Activated CD8-positive, alpha-beta memory T cell treated with anti-CD3 and anti-CD28 coated beads, Interleukin-2, amount 50 U/mL, for 24 hours (primary cell): ENCODE results near the gene STAC.

Experiments used
- DNase-seq: peaks from one replicate; pipeline ENCODE4 v3.0.0-alpha.2; 2020; ENCODE audit errors: extremely low read depth

STAC gene, protein sequence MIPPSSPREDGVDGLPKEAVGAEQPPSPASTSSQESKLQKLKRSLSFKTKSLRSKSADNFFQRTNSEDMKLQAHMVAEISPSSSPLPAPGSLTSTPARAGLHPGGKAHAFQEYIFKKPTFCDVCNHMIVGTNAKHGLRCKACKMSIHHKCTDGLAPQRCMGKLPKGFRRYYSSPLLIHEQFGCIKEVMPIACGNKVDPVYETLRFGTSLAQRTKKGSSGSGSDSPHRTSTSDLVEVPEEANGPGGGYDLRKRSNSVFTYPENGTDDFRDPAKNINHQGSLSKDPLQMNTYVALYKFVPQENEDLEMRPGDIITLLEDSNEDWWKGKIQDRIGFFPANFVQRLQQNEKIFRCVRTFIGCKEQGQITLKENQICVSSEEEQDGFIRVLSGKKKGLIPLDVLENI

GRCh38 chr3:36380221-36381031 is at the start of gene STAC:
Gene STAC (plus strand): TSS chr3:36380504. CDS start chr3:36380644, 140 bp downstream.
- no peak for DNase-seq

GRCh38 chr3:36332139-36332538 is 48.2 kb upstream of the STAC start:
- no peak for DNase-seq

DNA sequence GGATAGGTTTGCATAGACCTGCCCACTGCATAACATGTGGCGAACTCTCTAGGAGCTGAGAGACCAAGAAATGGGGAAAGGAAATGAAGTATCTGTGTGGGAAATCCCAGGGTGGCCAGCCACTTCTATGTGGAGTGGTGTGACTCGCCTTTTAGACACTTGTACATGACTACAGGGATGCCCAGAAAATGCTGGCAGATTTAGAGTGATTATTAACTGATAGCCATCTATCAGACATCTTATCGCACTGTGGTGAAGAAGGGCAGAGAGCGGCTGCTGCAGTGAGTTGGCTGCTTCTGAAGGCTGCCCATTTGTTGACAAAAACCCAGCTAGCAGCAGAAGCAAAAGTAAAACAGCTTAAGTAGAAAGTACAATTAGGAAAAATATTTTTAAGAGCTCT is 18.1 kb upstream of the STAC start:
- no peak for DNase-seq

DNA sequence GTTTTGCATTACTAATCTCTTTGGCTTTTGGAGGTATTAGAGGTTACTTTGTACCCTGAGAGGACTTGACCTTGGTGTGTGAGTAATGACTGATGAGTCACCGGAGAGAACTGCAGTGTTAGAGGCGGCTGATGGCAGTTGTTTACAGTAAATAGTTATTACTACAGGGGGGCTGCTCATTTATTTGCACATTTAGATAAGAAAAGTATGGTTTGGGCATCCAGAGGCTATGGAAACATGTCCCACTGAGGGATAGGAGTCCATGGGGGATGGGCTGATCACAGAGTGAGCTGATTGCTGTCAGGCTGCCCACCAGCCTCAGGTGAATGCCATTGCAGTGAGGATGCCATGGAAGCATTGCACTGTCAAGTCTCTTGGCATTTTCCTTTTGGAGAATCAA is 17.3 kb upstream of the STAC start:
- DNase-seq: no peak

DNA sequence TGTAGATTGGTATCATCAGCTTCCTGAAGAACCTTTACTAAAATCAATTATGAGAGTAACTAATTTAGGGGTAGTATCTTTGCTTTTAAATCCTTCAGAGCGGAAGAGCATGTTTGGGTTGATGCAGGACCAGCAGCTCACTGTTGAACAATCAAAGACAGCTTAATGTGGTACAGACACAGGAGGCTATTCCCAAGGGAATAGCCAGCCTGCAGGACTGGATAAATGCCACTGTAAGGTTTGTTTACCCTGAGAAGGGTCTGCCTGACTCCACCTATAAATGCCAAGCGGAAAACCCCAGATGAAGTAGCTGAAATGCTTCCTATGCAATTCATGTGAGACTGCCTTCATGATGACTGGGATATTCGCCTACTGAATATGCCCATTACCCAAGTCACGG is 16.0 kb upstream of the STAC start:
- DNase-seq: no peak

DNA sequence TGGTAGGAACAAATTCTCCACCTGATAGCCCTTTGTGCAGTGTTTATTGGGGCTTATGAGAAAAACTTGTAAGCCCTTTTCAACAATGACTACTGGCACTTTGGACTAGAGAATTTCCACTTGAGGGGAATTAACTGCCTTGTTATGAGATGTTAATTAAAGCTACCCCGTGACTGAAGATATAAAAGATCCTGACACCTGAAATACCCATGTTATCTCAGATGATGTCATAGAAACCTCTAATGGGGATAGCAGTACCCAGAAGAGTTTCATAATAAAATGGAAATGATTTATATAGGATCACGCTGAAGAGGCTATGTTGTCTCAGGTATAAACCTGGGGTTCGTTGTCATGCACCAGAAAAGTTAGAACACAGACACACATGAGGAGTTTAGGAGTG is 14.5 kb upstream of the STAC start:
- no peak for DNase-seq

GRCh38 chr3:36366308-36366707 is 14.0 kb upstream of the STAC start:
- DNase-seq: no peak

DNA sequence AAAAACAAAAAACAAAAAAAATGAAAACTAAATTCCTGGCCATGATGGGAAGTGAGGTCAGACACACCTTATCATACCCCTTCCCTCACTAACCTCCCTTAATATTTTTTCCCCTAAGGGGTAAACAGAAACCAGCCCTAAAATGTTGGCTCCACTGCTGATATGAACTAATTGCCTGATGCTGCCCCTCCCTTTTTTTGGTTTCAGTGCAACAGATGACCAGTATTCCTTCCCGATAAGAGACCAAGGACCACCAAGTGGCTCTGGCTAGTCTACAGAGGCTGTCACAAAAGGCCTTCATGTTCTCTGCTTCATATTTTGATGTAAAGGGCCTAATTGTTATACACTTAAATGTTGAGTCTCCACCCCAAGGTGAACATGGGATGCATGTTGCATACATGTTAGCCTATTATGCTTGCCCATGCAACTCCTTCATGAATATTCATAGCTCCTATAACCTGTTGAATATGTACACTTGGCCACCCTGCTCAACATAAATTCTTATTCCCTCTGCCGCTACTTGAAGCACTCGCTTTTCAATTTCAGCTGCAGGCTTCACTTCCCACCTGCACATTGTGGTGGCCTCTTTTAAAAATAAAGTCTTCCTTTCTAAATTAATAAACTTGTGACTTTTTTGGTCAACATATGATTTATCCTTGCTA is 12.3 kb upstream of the STAC start:
- no peak for DNase-seq

DNA sequence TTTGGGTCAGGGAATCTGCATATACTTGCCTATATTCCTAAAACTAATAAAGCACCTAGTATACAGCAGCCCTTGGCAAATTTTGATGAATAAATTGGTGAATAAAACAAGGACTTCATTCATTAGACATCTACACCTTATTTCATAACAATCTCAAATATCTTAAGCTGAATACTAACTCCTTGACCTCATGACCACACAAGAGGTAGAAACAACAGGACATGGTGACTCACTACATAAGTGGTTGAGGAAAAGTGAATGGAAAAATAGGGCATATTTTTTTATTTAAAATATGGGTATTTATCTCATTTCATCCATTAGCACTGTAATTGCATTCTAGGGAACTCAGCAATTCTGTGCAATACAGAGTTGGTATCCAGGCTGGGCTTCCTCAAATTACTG is 7.8 kb upstream of the STAC start:
- DNase-seq: no peak

- no peak for DNase-seq
Observed at GRCh38 chr3:36373084-36373483, 7.2 kb upstream of the STAC start.

DNA sequence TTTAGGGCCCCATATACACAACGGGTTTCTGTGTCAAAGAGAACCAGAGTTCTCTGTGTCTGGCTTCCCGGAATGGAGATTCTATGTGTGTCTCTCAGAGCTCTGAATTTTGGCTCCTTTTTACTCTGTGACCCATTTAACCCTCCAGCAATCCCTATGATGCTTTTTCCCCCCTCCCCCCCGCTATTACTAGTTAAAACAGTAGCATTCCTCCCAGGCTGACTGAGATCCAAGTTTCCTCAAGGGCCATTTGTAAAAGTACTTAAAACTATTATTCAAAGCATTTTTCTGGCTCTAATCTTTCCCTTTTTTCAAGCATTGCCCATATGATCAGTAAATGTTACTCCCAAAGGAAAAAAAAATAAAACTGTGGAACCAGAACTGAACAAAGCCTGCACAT is 6.6 kb upstream of the STAC start:
- DNase-seq: no peak

GRCh38 chr3:36379872-36380220 is 458 bp upstream of the STAC start:
- DNase-seq: no peak

GRCh38 chr3:36381311-36381956 is 1.1 kb downstream of the STAC start:
- DNase-seq: no peak

- DNase-seq: no peak
Observed at GRCh38 chr3:36393563-36393962, 13.3 kb downstream of the STAC start.

DNA sequence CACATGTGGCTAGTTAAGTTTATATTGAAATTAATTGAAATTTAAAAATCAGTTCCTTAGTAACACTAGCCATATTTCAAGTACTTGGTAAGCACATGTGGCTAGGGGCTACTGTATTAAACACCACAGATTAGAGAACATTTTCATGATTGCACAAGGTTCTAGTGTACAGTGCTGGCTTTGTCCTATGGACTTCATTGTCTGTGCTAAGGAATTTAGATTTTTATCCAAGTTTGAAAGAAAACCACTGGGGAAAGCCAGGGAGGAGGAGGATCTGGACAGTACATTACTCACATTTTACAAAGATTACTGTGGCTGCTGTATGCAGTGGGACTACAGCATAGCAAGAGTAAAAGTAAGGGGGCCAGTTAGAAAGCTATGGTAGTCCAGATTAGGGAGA is 13.9 kb downstream of the STAC start:
- DNase-seq: no peak

- DNase-seq: no peak
Observed at GRCh38 chr3:36397841-36398240, 17.5 kb downstream of the STAC start.

DNA sequence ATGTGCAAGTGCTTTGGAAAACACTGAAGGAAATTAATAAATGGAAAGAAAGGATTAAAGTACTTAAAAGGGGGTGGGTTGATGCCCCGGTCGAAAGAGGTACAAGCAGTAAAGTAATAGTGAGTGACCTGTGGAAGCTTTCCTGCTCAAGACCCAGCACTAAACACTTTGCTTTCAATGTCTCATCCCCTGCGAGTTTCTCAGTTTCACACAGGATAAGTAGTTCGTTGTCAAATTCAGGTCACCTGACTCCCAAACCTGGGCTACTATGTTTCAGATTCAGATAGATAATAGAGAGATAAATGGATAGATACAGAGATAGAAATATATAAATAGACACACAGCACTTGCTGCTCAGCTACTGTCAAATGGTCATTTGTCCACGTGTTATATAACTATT is 19.6 kb downstream of the STAC start:
- DNase-seq: no peak

GRCh38 chr3:36401056-36401455 is 20.8 kb downstream of the STAC start:
- DNase-seq: no peak

DNA sequence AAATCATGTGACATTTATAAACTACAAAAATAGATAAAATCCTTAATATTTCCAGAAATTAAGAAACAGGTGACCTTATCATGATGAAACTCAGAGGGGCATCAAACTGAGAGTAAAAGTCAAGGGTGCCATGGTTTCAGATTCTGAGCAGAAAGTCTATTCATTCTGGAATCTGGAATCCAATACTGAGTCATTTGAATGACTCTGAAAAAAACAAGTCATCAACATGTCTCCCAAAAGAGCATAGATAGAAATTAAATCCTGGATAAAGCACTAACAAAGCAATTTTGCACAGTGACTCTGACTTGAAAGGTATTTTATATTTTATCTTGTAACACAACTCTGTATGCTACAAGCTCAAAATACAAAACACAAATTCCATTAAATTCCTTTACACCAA is 23.4 kb downstream of the STAC start:
- no peak for DNase-seq

DNA sequence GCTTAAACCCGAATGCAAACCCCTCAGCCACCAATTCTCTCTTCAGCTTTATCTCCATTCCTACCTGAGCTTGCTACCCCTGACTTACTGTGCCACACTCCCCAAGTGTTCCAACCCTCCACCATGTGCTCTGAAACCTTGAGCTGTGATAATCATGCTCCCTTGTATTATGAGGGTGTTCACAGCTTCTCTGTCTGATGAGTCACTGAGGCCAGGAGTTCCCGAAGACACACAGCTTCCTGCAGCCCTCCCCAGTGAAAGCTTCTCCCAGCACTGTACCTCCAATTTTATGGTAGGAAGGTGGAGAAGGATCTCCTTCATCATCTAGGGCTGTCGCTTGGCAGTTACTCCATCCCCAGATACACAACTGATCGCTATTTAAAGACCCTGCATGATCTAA is 24.9 kb downstream of the STAC start:
- no peak for DNase-seq

DNA sequence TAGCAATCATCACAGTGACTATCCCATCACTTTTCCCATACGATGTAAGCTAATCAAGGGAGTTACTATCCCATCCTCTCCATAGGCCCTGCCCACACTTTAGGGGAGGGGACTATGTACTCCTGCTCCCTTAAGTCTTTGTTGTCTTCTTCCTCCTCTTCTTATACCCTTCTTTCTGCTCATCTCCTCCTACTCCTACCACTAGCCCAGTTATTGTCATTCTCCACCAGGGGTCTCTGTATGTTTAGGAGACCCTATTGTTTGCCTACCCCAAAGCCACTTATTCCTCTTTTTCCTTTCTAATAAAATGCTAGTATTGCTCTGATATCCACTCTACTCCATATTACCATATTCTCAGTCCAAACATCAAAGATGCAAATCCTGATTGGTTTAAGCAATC is 27.8 kb downstream of the STAC start:
- DNase-seq: no peak

DNA sequence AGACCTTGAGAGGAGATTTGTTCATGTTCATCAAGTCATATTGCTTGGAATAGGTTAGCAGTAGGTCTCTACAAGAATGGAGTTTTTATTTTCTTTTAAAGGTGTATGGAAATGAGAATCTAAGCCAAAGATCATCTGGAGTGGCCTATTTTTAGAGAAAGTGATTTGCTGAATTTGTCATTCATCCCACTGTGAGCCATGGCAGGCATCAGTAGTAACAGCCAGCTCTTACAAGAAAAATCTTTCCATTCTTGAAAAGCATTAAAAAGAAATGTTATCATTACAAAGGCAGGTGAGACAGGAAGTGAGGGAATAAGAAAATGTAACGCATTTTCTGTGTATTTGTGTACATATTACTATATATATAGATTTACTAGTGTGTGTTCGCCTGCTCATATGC is 29.6 kb downstream of the STAC start:
- no peak for DNase-seq
